Activated B cell treated with CpG ODN at 0.5 μM for 24 hours (primary cell): ENCODE measurements around the gene SLC9B2. TPM values are rescaled to one million over a fixed set of nuclear protein-coding genes. Genes with fewer than 3 reads are reported as not detected.
"Not testable (repeated sequence)": the region's sequence is repeated elsewhere in the genome, so short reads cannot be mapped to it uniquely, and the experiment has no call there.

Experiments
- ATAC-seq: fragments of 200-7000 bp; cut with Tn5 transposase; one replicate; pipeline ENCODE4 v1.10.0; 2021; ENCODE audit warnings: low read depth, mild to moderate bottlenecking, moderate library complexity
- CTCF ChIA-PET: fragments of 350-600 bp; sonication (Branson Sonifier 250); formaldehyde crosslinking; loops from one replicate; lab custom pipeline; 2021; ENCODE audit warnings: antibody characterized with exemption; lab: Charles Lee
- POLR2A ChIA-PET: fragments of 350-600 bp; sonication (Branson Sonifier 250); formaldehyde crosslinking; loops from one replicate; lab custom pipeline; 2021; ENCODE audit warnings: antibody characterized with exemption; lab: Charles Lee
- DNase-seq: peaks from one replicate; pipeline ENCODE4 v3.0.0; 2022
- H3K27ac Mint-ChIP-seq: one replicate; pipeline ENCODE4 v1.8.0; 2020; ENCODE audit warnings: mixed read lengths
- H3K27me3 Mint-ChIP-seq: one replicate; pipeline ENCODE4 v1.8.0; 2021; ENCODE audit warnings: mixed read lengths
- H3K36me3 Mint-ChIP-seq: one replicate; pipeline ENCODE4 v1.8.0; 2021; ENCODE audit warnings: low read depth, mixed read lengths
- H3K4me1 Mint-ChIP-seq: one replicate; pipeline ENCODE4 v1.8.0; 2021; ENCODE audit warnings: mixed read lengths
- H3K4me3 Mint-ChIP-seq: one replicate; pipeline ENCODE4 v1.8.0; 2020; ENCODE audit warnings: mild to moderate bottlenecking, mixed read lengths
- H3K9me3 Mint-ChIP-seq: one replicate; pipeline ENCODE4 v1.8.0; 2020; ENCODE audit warnings: mixed read lengths
- intact Hi-C: fragments of 100-400 bp; cut with micrococcal nuclease; formaldehyde crosslinking; loops from one replicate; pipeline ENCODE4 v1.15.1; 2024
- total RNA-seq: library from RNA; stranded (reverse); gene quantifications from 2 replicates; pipeline ENCODE4 v1.2.3, GENCODE V29; 2022
- TF ChIP-seq, protein P1 (sequence below): fragments of 200-600 bp; IDR thresholded peaks from one replicate; pipeline ENCODE4 v1.8.0; 2022; ENCODE audit warnings: antibody characterized with exemption, mild to moderate bottlenecking

SLC9B2 gene
- total RNA-seq, 1 donor from 2014 or later: 33.4 TPM

DNA sequence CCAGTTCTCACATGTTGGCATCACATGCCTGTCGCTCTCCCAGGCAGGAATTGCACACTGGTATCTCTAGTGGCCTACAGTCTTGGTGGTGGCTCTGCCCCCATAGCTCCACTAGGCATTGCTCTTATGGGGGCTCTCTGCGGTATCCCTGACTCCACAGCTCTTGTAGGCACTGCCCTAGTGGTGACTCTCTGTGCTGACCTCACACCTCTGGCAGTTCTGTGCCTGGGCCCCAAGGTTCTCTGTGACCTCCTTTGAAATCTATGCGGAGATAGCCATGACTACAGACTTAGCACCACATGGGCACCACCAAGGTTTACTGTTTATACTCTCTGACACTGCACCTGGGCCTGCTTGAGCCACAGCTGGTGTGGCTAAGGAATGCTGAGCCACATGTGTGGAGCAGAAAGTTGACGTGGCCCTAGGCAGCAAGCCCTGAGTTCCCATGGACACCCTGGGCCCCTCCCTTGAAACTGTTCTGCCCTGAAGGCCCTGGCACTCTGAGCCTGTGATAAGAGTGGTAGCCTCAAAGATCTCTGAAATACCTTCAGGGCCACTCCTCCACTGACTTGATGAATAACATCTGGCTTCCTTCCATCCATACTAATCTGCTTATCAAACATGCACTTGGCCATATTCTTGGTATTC lies 65.1 kb downstream of the SLC9B2 start:
- no peaks in the 10 kb centered on the region for H3K4me1 Mint-ChIP-seq
- no peak for DNase-seq
- intact Hi-C loops: no loop called here
- POLR2A ChIA-PET: no interaction called here
- TF ChIP-seq, protein P1, sequence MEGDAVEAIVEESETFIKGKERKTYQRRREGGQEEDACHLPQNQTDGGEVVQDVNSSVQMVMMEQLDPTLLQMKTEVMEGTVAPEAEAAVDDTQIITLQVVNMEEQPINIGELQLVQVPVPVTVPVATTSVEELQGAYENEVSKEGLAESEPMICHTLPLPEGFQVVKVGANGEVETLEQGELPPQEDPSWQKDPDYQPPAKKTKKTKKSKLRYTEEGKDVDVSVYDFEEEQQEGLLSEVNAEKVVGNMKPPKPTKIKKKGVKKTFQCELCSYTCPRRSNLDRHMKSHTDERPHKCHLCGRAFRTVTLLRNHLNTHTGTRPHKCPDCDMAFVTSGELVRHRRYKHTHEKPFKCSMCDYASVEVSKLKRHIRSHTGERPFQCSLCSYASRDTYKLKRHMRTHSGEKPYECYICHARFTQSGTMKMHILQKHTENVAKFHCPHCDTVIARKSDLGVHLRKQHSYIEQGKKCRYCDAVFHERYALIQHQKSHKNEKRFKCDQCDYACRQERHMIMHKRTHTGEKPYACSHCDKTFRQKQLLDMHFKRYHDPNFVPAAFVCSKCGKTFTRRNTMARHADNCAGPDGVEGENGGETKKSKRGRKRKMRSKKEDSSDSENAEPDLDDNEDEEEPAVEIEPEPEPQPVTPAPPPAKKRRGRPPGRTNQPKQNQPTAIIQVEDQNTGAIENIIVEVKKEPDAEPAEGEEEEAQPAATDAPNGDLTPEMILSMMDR: no peak
- no peaks in the 10 kb centered on the region for H3K27me3 Mint-ChIP-seq
- CTCF ChIA-PET: interaction anchor here (1.2 kb wide), 1 partner anchor 392 kb away, joined by 3 read pairs; no protein-coding TSS in a partner anchor
- H3K9me3 Mint-ChIP-seq: no peaks in the 10 kb centered on the region
- H3K27ac Mint-ChIP-seq: no peak overlapping the region
- H3K36me3 Mint-ChIP-seq: no peaks in the 10 kb centered on the region
- no peak for ATAC-seq
- no peak overlapping the region for H3K4me3 Mint-ChIP-seq

DNA sequence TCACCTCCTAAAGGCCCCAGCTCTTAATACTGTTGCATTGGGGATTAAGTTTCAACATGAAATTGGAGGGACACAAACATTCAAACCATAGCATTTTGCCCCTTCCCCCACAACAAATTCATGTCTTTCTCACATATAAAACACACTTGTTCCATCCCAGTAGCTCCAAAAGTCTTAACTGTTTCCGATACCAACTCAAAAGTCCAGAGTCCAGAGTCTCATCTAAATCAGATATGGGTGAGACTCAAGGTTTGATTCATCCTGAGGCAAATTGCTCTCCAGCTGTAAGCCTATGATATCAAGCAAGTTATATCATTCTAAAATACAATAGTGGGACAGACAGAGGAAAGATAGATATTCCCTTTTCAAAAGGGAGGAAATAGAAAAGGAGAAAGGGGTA lies 65.8 kb downstream of the SLC9B2 start:
- DNase-seq (no peak), ATAC-seq (no peak)
- H3K4me3 Mint-ChIP-seq: no peak overlapping the region
- H3K36me3 Mint-ChIP-seq: no peaks in the 10 kb centered on the region
- no peak overlapping the region for H3K27ac Mint-ChIP-seq
- H3K9me3 Mint-ChIP-seq: no peaks in the 10 kb centered on the region
- no peaks in the 10 kb centered on the region for H3K27me3 Mint-ChIP-seq
- ChIA-PET POLR2A (no interaction called here), CTCF (interaction anchor here (1.0 to 1.2 kb wide), 2 partner anchors 391 to 563 kb away, joined by 3 to 4 read pairs; no protein-coding TSS in a partner anchor)
- TF ChIP-seq, protein P1: no peak
- H3K4me1 Mint-ChIP-seq: no peaks in the 10 kb centered on the region
- intact Hi-C loops: no loop called here

DNA sequence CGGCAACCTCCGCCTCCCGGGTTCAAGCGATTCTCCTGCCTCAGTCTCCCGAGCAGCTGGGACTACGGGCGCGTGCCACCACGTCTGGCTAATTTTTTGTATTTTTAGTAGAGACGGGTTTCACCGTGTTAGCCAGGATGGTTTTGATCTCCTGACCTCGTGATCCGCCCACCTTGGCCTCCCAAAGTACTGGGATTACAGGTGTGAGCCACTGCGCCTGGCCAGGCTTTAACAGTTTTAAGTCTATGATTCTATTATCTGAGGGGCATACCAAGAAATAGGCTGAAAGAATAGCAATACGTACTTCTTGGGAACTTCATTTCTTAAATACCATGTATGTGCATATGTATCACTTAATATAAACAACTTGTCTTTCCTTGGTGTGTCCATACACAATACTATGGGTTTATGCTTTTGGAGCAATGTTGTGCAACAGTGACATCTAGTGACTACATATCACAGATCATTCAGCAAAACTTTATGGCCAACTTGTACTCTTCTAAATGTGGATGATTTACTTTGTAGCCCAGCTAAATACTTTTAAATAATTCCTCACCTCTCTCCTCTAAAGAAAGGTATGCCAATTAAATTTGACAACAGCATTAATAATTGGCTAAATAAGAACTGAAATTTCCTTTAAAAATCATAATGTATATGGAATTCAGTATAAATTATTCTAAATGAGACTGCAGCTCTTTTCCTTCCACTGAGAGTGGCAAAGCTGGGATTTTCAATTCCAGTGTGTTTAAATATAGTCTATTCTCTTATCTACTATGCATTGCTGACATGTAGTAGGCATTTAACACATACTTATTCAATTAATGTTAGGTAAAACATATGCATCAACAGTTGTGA lies 67.5 kb downstream of the SLC9B2 start:
- peak; percentile 92 for ATAC-seq
- H3K4me3 Mint-ChIP-seq: no peak overlapping the region
- ChIA-PET POLR2A (interaction anchor here (0.7 kb wide), 1 partner anchor 255 kb away, joined by 6 read pairs; no protein-coding TSS in a partner anchor), CTCF (interaction anchor here (0.7 to 1.5 kb wide), 14 partner anchors 9 to 749 kb away, joined by 3 to 7 read pairs (median 3); no protein-coding TSS in a partner anchor)
- H3K27me3 Mint-ChIP-seq: no peaks in the 10 kb centered on the region
- H3K9me3 Mint-ChIP-seq: no peaks in the 10 kb centered on the region
- H3K4me1 Mint-ChIP-seq: no peaks in the 10 kb centered on the region
- TF ChIP-seq, protein P1: peak; percentile 68
- H3K36me3 Mint-ChIP-seq: no peaks in the 10 kb centered on the region
- intact Hi-C loops: loop anchor here (1.0 to 10.0 kb wide), 8 partner anchors 182 to 578 kb away; partner anchors contain the start of gene UBE2D3
- no peak for DNase-seq
- H3K27ac Mint-ChIP-seq: no peak overlapping the region

DNA sequence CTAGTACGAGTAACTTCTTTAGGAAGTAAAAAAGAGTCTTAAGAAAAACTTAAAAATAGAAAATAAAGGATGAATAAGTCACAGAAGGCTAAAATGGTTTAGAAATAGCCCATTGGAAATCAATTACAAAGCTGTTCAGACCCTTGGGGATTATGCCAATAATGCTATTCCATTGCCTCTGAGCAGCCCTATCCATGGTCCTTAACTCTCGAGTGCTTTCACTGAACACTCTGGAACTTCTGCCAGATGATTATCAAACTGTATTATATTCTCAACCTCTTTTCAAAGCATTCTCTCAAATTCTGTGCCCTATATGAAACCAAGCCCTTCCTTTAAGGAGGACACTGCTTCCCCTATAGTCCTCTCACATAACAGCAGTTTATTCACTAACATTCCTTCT lies 74.0 kb downstream of the SLC9B2 start:
- DNase-seq (no peak), ATAC-seq (no peak)
- intact Hi-C loops: loop anchor here (10.0 kb wide), 1 partner anchor 348 kb away; no protein-coding TSS in a partner anchor
- Mint-ChIP-seq H3K9me3 (peaks cover 8% of the 10 kb centered on the region), H3K27ac (no peak overlapping the region), H3K36me3 (peaks cover 11% of the 10 kb centered on the region), H3K27me3 (no peaks in the 10 kb centered on the region), H3K4me1 (peaks cover 5% of the 10 kb centered on the region), H3K4me3 (no peak overlapping the region)
- TF ChIP-seq, protein P1: no peak
- POLR2A ChIA-PET: no interaction called here
- CTCF ChIA-PET: no interaction called here

DNA sequence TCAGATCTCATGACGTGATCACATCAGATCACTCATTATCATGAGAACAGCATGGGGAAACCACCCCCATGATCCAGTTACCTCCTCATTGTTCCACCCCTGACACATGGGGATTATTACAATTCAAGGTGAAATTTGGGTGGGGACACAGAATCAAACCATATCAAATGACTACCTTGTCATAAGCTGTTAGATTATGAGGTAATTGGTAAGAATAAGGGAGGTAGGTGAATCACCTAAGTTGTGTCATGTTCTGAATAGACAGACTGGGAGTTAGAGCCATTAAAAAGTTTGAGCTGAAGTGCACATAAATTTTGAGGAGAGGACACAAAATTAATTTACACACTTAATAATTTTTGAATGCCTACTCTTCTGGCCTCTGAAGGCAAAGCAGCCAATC lies 81.8 kb downstream of the SLC9B2 start:
- DNase-seq: no peak
- H3K9me3 Mint-ChIP-seq: peaks cover 8% of the 10 kb centered on the region
- no peak for ATAC-seq
- no peak overlapping the region for H3K27ac Mint-ChIP-seq
- TF ChIP-seq, protein P1: no peak
- intact Hi-C loops: loop anchor here (5.0 kb wide), 1 partner anchor 123 kb away; no protein-coding TSS in a partner anchor
- no peaks in the 10 kb centered on the region for H3K4me1 Mint-ChIP-seq
- peaks cover 9% of the 10 kb centered on the region for H3K36me3 Mint-ChIP-seq
- POLR2A ChIA-PET: no interaction called here
- H3K27me3 Mint-ChIP-seq: no peaks in the 10 kb centered on the region
- no peak overlapping the region for H3K4me3 Mint-ChIP-seq
- CTCF ChIA-PET: no interaction called here

DNA sequence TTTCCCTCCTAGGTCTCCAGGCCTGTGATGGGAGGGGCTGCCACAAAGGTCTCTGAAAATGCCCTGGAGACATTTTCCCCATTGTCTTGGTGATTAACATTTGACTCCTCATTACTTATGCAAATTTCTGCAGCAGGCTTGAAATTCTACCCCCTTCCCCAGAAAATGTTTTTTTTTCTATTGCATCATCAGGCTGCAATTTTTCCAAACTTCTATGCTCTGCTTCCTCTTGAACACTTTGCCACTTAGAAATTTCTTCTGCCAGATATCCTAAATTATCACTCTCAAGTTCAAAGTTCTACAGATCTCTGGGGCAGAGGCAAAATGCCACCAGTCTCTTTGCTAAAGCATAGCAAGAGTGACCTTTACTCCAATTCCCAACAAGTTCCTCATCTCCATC lies 82.6 kb downstream of the SLC9B2 start:
- DNase-seq: not testable (repeated sequence)

More for the DNA sequence above, 82.6 kb downstream of the SLC9B2 start:
- H3K9me3 Mint-ChIP-seq, intact Hi-C loops, H3K27me3 Mint-ChIP-seq, H3K36me3 Mint-ChIP-seq, CTCF ChIA-PET, H3K4me1 Mint-ChIP-seq, ATAC-seq, H3K4me3 Mint-ChIP-seq, POLR2A ChIA-PET, H3K27ac Mint-ChIP-seq: not testable (repeated sequence)
